Right lobe of liver (tissue), 6 donors: Measurements from ENCODE around the gene PRPF6. TPM values are rescaled to one million over a fixed set of nuclear protein-coding genes. Genes with fewer than 3 reads are reported as not detected.

ENCODE experiments used
- ATAC-seq, 4 donors: fragments of 200-7000 bp; cut with Tn5 transposase; one replicate each; pipeline ENCODE4 v1.9.1; 2020; ENCODE audit warnings: mild to moderate bottlenecking in 4 of 4, moderate library complexity in 4 of 4
- DNase-seq, 3 donors: peaks; one replicate each; pipeline ENCODE4 v3.0.0-alpha.2; 2020
- H3K27ac ChIP-seq, 3 donors: fragments of 200-600 bp; one replicate each; pipeline ENCODE4 v1.8.0; 2022
- H3K27me3 ChIP-seq, 2 donors: fragments of 200-600 bp; one replicate each; pipeline ENCODE4 v1.8.0; 2022
- H3K36me3 ChIP-seq, 4 donors: fragments of 200-600 bp; sonication (generic) in 1 of 4; one replicate each; pipeline versions ENCODE4 v1.5.1 to v1.8.0; 2017 to 2022; ENCODE audit warnings: control low read depth in 1 of 4
- H3K4me1 ChIP-seq, 4 donors: fragments of 200-600 bp; sonication (generic) in 1 of 4; one replicate each; pipeline versions ENCODE4 v1.5.1 to v1.8.0; 2017 to 2022; ENCODE audit warnings: control low read depth in 1 of 4
- H3K4me3 ChIP-seq, 3 donors: fragments of 200-600 bp; one replicate each; pipeline ENCODE4 v1.8.0; 2022
- H3K9me3 ChIP-seq, 4 donors: fragments of 200-600 bp; sonication (generic) in 1 of 4; one replicate each; pipeline versions ENCODE4 v1.5.1 to v1.8.0; 2017 to 2022; ENCODE audit warnings: control low read depth in 1 of 4
- CTCF ChIP-seq, 4 donors: fragments of 200-600 bp in 3 of 4; fragments of 450-650 bp in 1 of 4; IDR thresholded peaks; one replicate each; pipeline versions ENCODE4 v1.5.1 to v1.8.0; 2016 to 2022; ENCODE audit warnings: antibody characterized with exemption in 4 of 4, mild to moderate bottlenecking in 2 of 4
- POLR2A ChIP-seq: fragments of 450-650 bp; IDR thresholded peaks from one replicate; pipeline ENCODE4 v1.6.1; 2017; ENCODE audit warnings: antibody characterized with exemption, mild to moderate bottlenecking
- WGBS: methylation state at CpG from one replicate; pipeline ENCODE4 v1.1.6; 2018; ENCODE audit warnings: low coverage, low lambda C conversion rate; ENCODE audit not compliant: insufficient coverage; ENCODE audit errors: missing lambda C conversion rate; 5-methylcytosine and 5-hydroxymethylcytosine counted together
- intact Hi-C, 2 donors: fragments of 100-400 bp; cut with DNase I; formaldehyde crosslinking; loops; one replicate each; pipeline versions ENCODE4 v1.11.2 to v1.14.1; 2022
- total RNA-seq, 6 experiments: library from RNA; depleted of rRNA in 2 of 6; stranded (reverse); fragments of >200 nt in 2 of 6; fragmentation: NEBNext Ultra II Directional in 3 of 6; extraction: Animal tissue kit (Norgen Biotek cat#: 25700) in 3 of 6; gene quantifications; one replicate each; pipeline versions ENCODE4 v1.1.0 to v1.2.4, GENCODE V29; 2016 to 2023
- donor health status: DM: no; HTN: yes; CAD: no.
- donor health status: DM: no; HTN: no; CAD: no.
- donor health status: DM: no; HTN: no; CAD: no.
- donor health status: DM: no; HTN: yes; CAD: no.
- donor health status: DM: no; HTN: yes; CAD: no.

Gene PRPF6
- total RNA-seq, 6 experiments from 2014 or later = 21.7 to 28.9 (median 24.4) TPM

GRCh38 chr20:63953764-63954429 lies 27.0 kb upstream of the PRPF6 start:
- intact Hi-C loops = no loop called here
- Histone ChIP-seq H3K4me1 (peaks cover 2 to 63% (median 25%) of the 10 kb centered on the region in 4 donors), H3K36me3 (no peaks in the 10 kb centered on the region), H3K4me3 (no peak overlapping the region), H3K27me3 (no peaks in the 10 kb centered on the region), H3K9me3 (no peaks in the 10 kb centered on the region), H3K27ac (no peak overlapping the region)
- DNase-seq (no peak), ATAC-seq (no peak)
- 60% methylated on average over 3 of the region's 13 CpGs for WGBS
- TF ChIP-seq POLR2A (no peak), CTCF (IDR thresholded peaks at IDR 0.05) (no peak)

- Histone ChIP-seq H3K9me3 (no peaks in the 10 kb centered on the region), H3K4me3 (peak overlapping the region; percentile 87 to 99 (median 99)), H3K27me3 (no peaks in the 10 kb centered on the region), H3K27ac (peak overlapping the region; percentile 68 to 95 (median 89)), H3K4me1 (peaks cover 2 to 49% (median 20%) of the 10 kb centered on the region in 4 donors), H3K36me3 (peaks cover 0 to 2% (median 0%) of the 10 kb centered on the region in 4 donors)
- WGBS = 0% methylated on average over 3 of the region's 31 CpGs
- TF ChIP-seq POLR2A = no peak
- TF ChIP-seq CTCF (IDR thresholded peaks at IDR 0.05) = peak in 3 of 4 donors; percentile 34 to 42 (median 36)
- ATAC-seq (peak; percentile 5 to 13 (median 10)), DNase-seq (no peak)
- intact Hi-C loops = no loop called here
Observed at GRCh38 chr20:63955281-63955826, 25.6 kb upstream of the PRPF6 start.

GRCh38 chr20:63955827-63956663 lies 24.9 kb upstream of the PRPF6 start, which contains the start of gene UCKL1:
Gene UCKL1, minus strand, starts transcription at chr20:63956416. Its CDS starts 44 bp downstream, at chr20:63956372.
- peak; percentile 81 for TF ChIP-seq POLR2A
- peak in 2 of 4 donors; percentile 7 to 9 for TF ChIP-seq CTCF (IDR thresholded peaks at IDR 0.05)
- H3K36me3 ChIP-seq = peaks cover 0 to 2% (median 0%) of the 10 kb centered on the region in 4 donors
- DNase-seq (peak; percentile 95 to 96 (median 95)), ATAC-seq (peak; percentile 74 to 85 (median 80))
- intact Hi-C loops = no loop called here
- WGBS = 0% methylated on average over 5 of the region's 105 CpGs
- peak within 1 kb of the TSS; percentile 87 to 99 (median 99) for H3K4me3 ChIP-seq
- H3K9me3 ChIP-seq = no peaks in the 10 kb centered on the region
- H3K27ac ChIP-seq = peak within 1 kb of the TSS; percentile 68 to 95 (median 89)
- peaks cover 2 to 42% (median 19%) of the 10 kb centered on the region in 4 donors for H3K4me1 ChIP-seq
- H3K27me3 ChIP-seq = no peaks in the 10 kb centered on the region

GRCh38 chr20:63956664-63957003 lies 24.3 kb upstream of the PRPF6 start:
- TF ChIP-seq POLR2A (no peak), CTCF (IDR thresholded peaks at IDR 0.05) (no peak)
- WGBS = 2% methylated on average over 11 of the region's 15 CpGs
- ATAC-seq = no peak
- DNase-seq = no peak
- Histone ChIP-seq H3K27ac (peak overlapping the region in 2 of 3 donors; percentile 21 to 38), H3K4me3 (peak overlapping the region; percentile 30 to 99 (median 37)), H3K4me1 (peaks cover 2 to 37% (median 16%) of the 10 kb centered on the region in 4 donors), H3K9me3 (no peaks in the 10 kb centered on the region), H3K36me3 (peaks cover 0 to 6% (median under 1%) of the 10 kb centered on the region in 4 donors), H3K27me3 (no peaks in the 10 kb centered on the region)
- intact Hi-C loops = no loop called here
